CD4-positive, alpha-beta T cell (primary cell): ENCODE data around the gene COL25A1. TPM values are rescaled to one million over a fixed set of nuclear protein-coding genes. Genes with fewer than 3 reads are reported as not detected.
"Not testable (repeated sequence)": the region's sequence is repeated elsewhere in the genome, so short reads cannot be mapped to it uniquely, and the experiment has no call there.

Source experiments
- ATAC-seq: fragments of 200-7000 bp; cut with Tn5 transposase; one replicate; pipeline ENCODE4 v1.10.0; 2022; ENCODE audit warnings: mild to moderate bottlenecking; ENCODE audit not compliant: poor library complexity
- CTCF ChIA-PET: fragments of 350-600 bp; sonication (Branson Sonifier 250); formaldehyde crosslinking; loops from one replicate; lab custom pipeline; 2021; ENCODE audit warnings: antibody characterized with exemption, inconsistent platforms; lab: Charles Lee
- POLR2A ChIA-PET: fragments of 350-600 bp; sonication (Branson Sonifier 250); formaldehyde crosslinking; loops from one replicate; lab custom pipeline; 2021; ENCODE audit warnings: antibody characterized with exemption, inconsistent platforms; lab: Charles Lee
- DNase-seq, 14 experiments: peaks; one replicate each; pipeline ENCODE4 v3.0.0-alpha.2; 2013 to 2020; ENCODE audit warnings: mixed read lengths in 2 of 14
- H3K27ac ChIP-seq, 2 donors: one replicate each; pipeline versions ENCODE4 v1.5.1 to v1.7.0; 2013; ENCODE audit warnings: low read length in 2 of 2, low read depth in 1 of 2, mild to moderate bottlenecking in 1 of 2
- H3K27me3 ChIP-seq, 2 experiments: 1 replicate in 1 of 2; 2 replicates in 1 of 2; pipeline versions ENCODE4 v1.6.1 to v1.7.0; 2013; ENCODE audit warnings: low read length in 2 of 2, control low read depth in 1 of 2, mild to moderate bottlenecking in 1 of 2, moderate library complexity in 1 of 2; ENCODE audit not compliant: insufficient read depth in 2 of 2, control insufficient read depth in 1 of 2
- H3K36me3 ChIP-seq: one replicate; pipeline ENCODE4 v1.6.1; 2013; ENCODE audit warnings: low read length, control low read depth; ENCODE audit not compliant: insufficient read depth
- H3K4me1 ChIP-seq: one replicate; pipeline ENCODE4 v1.6.1; 2013; ENCODE audit warnings: low read length, control low read depth; ENCODE audit not compliant: insufficient read depth
- H3K4me3 ChIP-seq: one replicate; pipeline ENCODE4 v1.5.1; 2013; ENCODE audit warnings: mild to moderate bottlenecking, low read length, moderate library complexity
- H3K9me3 ChIP-seq, 2 experiments: 1 replicate in 1 of 2; 2 replicates in 1 of 2; pipeline versions ENCODE4 v1.6.1 to v1.7.0; 2013; ENCODE audit warnings: low read length in 2 of 2, mild to moderate bottlenecking in 2 of 2, control low read depth in 1 of 2, moderate library complexity in 1 of 2; ENCODE audit not compliant: control insufficient read depth in 1 of 2, insufficient read depth in 1 of 2
- H3K27ac Mint-ChIP-seq: one replicate; pipeline ENCODE4 v1.8.0; 2020; ENCODE audit warnings: mixed read lengths
- H3K27me3 Mint-ChIP-seq: one replicate; pipeline ENCODE4 v1.8.0; 2021; ENCODE audit warnings: mixed read lengths
- H3K36me3 Mint-ChIP-seq: one replicate; pipeline ENCODE4 v1.8.0; 2021; ENCODE audit warnings: low read depth, mixed read lengths
- H3K4me1 Mint-ChIP-seq: one replicate; pipeline ENCODE4 v1.8.0; 2021; ENCODE audit warnings: low read depth, mixed read lengths
- H3K4me3 Mint-ChIP-seq: one replicate; pipeline ENCODE4 v1.8.0; 2020; ENCODE audit warnings: mild to moderate bottlenecking, mixed read lengths
- H3K9me3 Mint-ChIP-seq: one replicate; pipeline ENCODE4 v1.8.0; 2020; ENCODE audit warnings: mixed read lengths
- intact Hi-C, 2 experiments: fragments of 100-400 bp; cut with DNase I in 1 of 2; cut with micrococcal nuclease in 1 of 2; formaldehyde crosslinking; loops; one replicate each; pipeline versions ENCODE4 v1.15.1 to v1.9.0; 2023 to 2025; cut with DNase I, micrococcal nuclease
- total RNA-seq, 174 experiments: library from RNA in 2 of 174; stranded (reverse) in 2 of 174; gene quantifications; one replicate each; pipeline ENCODE4 v1.2.3 and lab custom pipeline; 2021 to 2026
- TF ChIP-seq, protein P1 (sequence below): fragments of 200-600 bp; IDR thresholded peaks from one replicate; pipeline ENCODE4 v1.8.0; 2022; ENCODE audit warnings: antibody characterized with exemption, mild to moderate bottlenecking

COL25A1 gene
- total RNA-seq, 2 experiments from 2014 or later: 0.42 TPM; not detected in 1

DNA sequence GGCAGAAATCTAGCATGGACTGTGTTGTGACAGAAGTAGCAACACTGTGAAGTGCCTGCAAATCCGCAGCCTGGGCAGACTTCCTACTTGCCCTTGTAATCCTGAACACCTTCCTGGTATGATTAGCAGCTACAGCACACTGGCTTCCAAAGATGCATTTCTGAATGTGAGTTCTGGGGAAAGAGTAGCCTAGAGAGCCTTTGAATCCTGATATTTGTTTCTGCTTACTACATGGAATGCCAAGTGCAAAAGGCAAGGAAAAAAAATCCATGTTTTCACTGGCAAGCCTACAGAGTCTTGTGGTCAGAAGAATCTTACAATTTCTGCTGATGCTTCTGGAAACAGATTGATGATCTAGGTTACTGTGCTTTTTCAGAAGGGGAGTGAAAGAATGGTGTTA, 223.7 kb downstream of the COL25A1 start:
- H3K27me3 ChIP-seq: no peaks in the 10 kb centered on the region
- no peak for DNase-seq
- H3K36me3 ChIP-seq: no peaks in the 10 kb centered on the region
- no peak overlapping the region for H3K4me3 Mint-ChIP-seq
- CTCF ChIA-PET: no interaction called here
- no peaks in the 10 kb centered on the region for H3K9me3 Mint-ChIP-seq
- no peak overlapping the region for H3K4me3 ChIP-seq
- H3K27ac ChIP-seq: no peak overlapping the region
- no peaks in the 10 kb centered on the region for H3K9me3 ChIP-seq
- POLR2A ChIA-PET: no interaction called here
- H3K27me3 Mint-ChIP-seq: no peaks in the 10 kb centered on the region
- H3K4me1 Mint-ChIP-seq: no peaks in the 10 kb centered on the region
- intact Hi-C loops: no loop called here
- TF ChIP-seq, protein P1, sequence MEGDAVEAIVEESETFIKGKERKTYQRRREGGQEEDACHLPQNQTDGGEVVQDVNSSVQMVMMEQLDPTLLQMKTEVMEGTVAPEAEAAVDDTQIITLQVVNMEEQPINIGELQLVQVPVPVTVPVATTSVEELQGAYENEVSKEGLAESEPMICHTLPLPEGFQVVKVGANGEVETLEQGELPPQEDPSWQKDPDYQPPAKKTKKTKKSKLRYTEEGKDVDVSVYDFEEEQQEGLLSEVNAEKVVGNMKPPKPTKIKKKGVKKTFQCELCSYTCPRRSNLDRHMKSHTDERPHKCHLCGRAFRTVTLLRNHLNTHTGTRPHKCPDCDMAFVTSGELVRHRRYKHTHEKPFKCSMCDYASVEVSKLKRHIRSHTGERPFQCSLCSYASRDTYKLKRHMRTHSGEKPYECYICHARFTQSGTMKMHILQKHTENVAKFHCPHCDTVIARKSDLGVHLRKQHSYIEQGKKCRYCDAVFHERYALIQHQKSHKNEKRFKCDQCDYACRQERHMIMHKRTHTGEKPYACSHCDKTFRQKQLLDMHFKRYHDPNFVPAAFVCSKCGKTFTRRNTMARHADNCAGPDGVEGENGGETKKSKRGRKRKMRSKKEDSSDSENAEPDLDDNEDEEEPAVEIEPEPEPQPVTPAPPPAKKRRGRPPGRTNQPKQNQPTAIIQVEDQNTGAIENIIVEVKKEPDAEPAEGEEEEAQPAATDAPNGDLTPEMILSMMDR: no peak
- H3K36me3 Mint-ChIP-seq: no peaks in the 10 kb centered on the region
- no peak for ATAC-seq
- no peak overlapping the region for H3K27ac Mint-ChIP-seq
- no peaks in the 10 kb centered on the region for H3K4me1 ChIP-seq

DNA sequence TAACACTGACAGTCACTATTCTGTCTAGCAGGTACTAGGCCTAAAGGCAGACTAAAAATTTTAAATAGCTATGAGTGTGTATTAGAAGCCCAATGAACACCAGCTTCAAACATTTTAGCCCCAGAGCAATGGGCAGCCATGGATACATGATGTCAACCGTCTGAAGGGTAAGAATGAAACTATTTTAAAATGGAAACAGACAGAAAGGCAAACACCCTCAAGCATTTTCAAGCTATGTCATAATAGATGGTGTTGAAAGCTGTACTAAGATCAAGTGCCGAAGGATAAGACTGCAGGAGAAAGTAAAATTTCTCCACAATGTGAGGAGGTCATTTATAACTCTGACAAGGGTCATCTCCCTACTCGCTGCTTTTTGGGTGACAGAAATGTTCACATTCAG, 225.0 kb downstream of the COL25A1 start:
- Mint-ChIP-seq H3K36me3 (no peaks in the 10 kb centered on the region), H3K4me1 (no peaks in the 10 kb centered on the region), H3K9me3 (no peaks in the 10 kb centered on the region), H3K27ac (no peak overlapping the region), H3K27me3 (no peaks in the 10 kb centered on the region), H3K4me3 (no peak overlapping the region)
- Histone ChIP-seq H3K4me1 (no peaks in the 10 kb centered on the region), H3K4me3 (no peak overlapping the region), H3K36me3 (no peaks in the 10 kb centered on the region), H3K27ac (no peak overlapping the region), H3K27me3 (no peaks in the 10 kb centered on the region), H3K9me3 (no peaks in the 10 kb centered on the region)
- ATAC-seq (no peak), DNase-seq (no peak)
- POLR2A ChIA-PET: no interaction called here
- intact Hi-C loops: no loop called here
- CTCF ChIA-PET: no interaction called here
- TF ChIP-seq, protein P1: no peak

DNA sequence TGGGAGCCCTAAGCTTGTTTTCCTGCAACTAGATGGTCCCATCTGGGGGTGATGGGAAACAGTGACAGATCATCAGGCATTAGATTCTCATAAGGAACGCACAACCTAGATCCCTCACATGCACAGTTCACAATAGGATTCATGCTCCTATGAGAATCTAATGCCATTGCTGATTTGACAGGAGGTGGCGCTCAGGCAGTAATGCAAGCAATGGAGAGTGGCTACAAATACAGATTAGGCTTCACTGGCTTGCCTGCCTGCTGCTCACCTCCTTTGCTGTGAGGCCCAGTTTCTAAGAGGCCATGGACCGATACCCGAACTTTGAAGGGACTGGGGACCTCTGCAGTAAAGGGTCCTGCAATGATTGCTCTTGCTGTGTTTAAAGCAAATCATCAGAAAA, 225.7 kb downstream of the COL25A1 start:
- H3K36me3 Mint-ChIP-seq, DNase-seq, ATAC-seq, H3K9me3 Mint-ChIP-seq, CTCF ChIA-PET, H3K36me3 ChIP-seq, H3K4me3 Mint-ChIP-seq, H3K27me3 Mint-ChIP-seq, H3K27me3 ChIP-seq, H3K4me1 Mint-ChIP-seq, POLR2A ChIA-PET, H3K4me3 ChIP-seq, H3K27ac Mint-ChIP-seq, H3K27ac ChIP-seq, intact Hi-C loops, H3K4me1 ChIP-seq, H3K9me3 ChIP-seq: not testable (repeated sequence)

DNA sequence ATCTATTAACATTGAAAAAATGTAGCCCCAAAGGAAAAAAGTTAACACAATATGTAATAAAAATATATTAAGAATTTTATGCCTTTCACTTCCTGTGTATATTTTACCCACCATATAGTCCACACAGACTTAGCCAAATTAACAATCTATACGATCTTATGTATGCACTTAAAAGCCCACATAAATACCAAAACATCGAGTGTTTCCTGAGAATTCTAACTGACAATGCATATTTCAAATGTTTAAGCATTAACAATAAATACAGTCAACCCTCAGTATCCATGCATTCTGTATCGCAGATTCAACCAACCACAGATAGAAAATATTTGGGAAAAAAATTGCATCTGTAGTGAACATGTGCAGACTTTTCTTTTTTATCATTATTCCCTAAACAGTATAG, 226.8 kb downstream of the COL25A1 start:
- H3K36me3 Mint-ChIP-seq: no peaks in the 10 kb centered on the region
- H3K4me1 Mint-ChIP-seq: no peaks in the 10 kb centered on the region
- DNase-seq (no peak), ATAC-seq (no peak)
- H3K4me3 Mint-ChIP-seq: no peak overlapping the region
- TF ChIP-seq, protein P1: no peak
- no peaks in the 10 kb centered on the region for H3K9me3 Mint-ChIP-seq
- H3K27ac ChIP-seq: no peak overlapping the region
- no peaks in the 10 kb centered on the region for H3K27me3 ChIP-seq
- no peak overlapping the region for H3K27ac Mint-ChIP-seq
- H3K27me3 Mint-ChIP-seq: no peaks in the 10 kb centered on the region
- no peaks in the 10 kb centered on the region for H3K4me1 ChIP-seq
- intact Hi-C loops: no loop called here
- no peaks in the 10 kb centered on the region for H3K9me3 ChIP-seq
- POLR2A ChIA-PET: no interaction called here
- H3K36me3 ChIP-seq: no peaks in the 10 kb centered on the region
- CTCF ChIA-PET: no interaction called here
- no peak overlapping the region for H3K4me3 ChIP-seq
